ENCODE results near the gene SLC22A31. TPM values are rescaled to one million over a fixed set of nuclear protein-coding genes. Genes with fewer than 3 reads are reported as not detected.

SLC22A31 gene
- 0.15 and 2.3 TPM in 2 replicates for total RNA-seq

GRCh38 chr16:89200124-89200849 is at the start of gene SLC22A31:
Gene SLC22A31, minus strand, starts transcription at chr16:89200537. Its CDS starts 36 bp downstream, at chr16:89200501.

GRCh38 chr16:89217388-89218191 is 17.3 kb upstream of the SLC22A31 start, which contains the start of gene ZNF778:
Gene ZNF778, plus strand, starts transcription at chr16:89217703. Its CDS starts 3,425 bp downstream, at chr16:89221128.

GRCh38 chr16:89171216-89172170 is 28.8 kb downstream of the SLC22A31 start, which contains the start of gene CDH15:
Gene CDH15, plus strand, starts transcription at chr16:89171748. Its CDS starts 84 bp downstream, at chr16:89171832.

Other genes starting within 250 kb of the SLC22A31 start
- not detected in 2 replicates for gene CBFA2T3, start 223.3 kb downstream of the SLC22A31 start, total RNA-seq
- 28.6 and 29.6 TPM in 2 replicates for gene ACSF3, start 106.7 kb downstream of the SLC22A31 start, total RNA-seq
- under 0.01 TPM in 1 of 2 replicates, not detected in the other for gene CDH15, start 28.8 kb downstream of the SLC22A31 start, total RNA-seq
- gene ZNF778, start 17.2 kb upstream of the SLC22A31 start, total RNA-seq, result 10.8 and 19.8 TPM in 2 replicates

Data from epithelial cell of umbilical artery (primary cell).